MG63 (cell line): ENCODE data around the gene TRIM7. TPM values are rescaled to one million over a fixed set of nuclear protein-coding genes. Genes with fewer than 3 reads are reported as not detected.
"Not testable (repeated sequence)": the region's sequence is repeated elsewhere in the genome, so short reads cannot be mapped to it uniquely, and the experiment has no call there.

Experiments used
- DNase-seq: peaks from one replicate; pipeline ENCODE4 v3.0.0-alpha.2; 2020
- H3K27me3 ChIP-seq: fragments of 250-450 bp; sonication (Bioruptor Pico); 2 replicates; pipeline ENCODE4 v1.5.1; 2020; ENCODE audit warnings: mild to moderate bottlenecking, moderate library complexity
- H3K36me3 ChIP-seq: fragments of 250-450 bp; sonication (Bioruptor Pico); 2 replicates; pipeline ENCODE4 v1.5.1; 2020; ENCODE audit warnings: mild to moderate bottlenecking, moderate library complexity
- H3K4me3 ChIP-seq: fragments of 250-450 bp; sonication (Bioruptor Pico); 2 replicates; pipeline ENCODE4 v1.5.1; 2020; ENCODE audit warnings: mild to moderate bottlenecking, moderate library complexity
- H3K9me3 ChIP-seq: fragments of 250-450 bp; sonication (Bioruptor Pico); 2 replicates; pipeline ENCODE4 v1.5.1; 2020; ENCODE audit warnings: mild to moderate bottlenecking, moderate library complexity
- total RNA-seq: library from RNA; depleted of rRNA; stranded (reverse); fragments of >200 nt; shearing (Covaris generic); gene quantifications from 2 replicates; pipeline ENCODE4 v1.2.3, GENCODE V29; 2014; ENCODE audit warnings: low replicate concordance

The TRIM7 gene
- total RNA-seq, 1 experiment from 2014 or later = 22.6 TPM

GRCh38 chr5:181220178-181220515 lies 15.2 kb upstream of the TRIM7 start:
- DNase-seq = no peak
- H3K27me3 ChIP-seq = no peaks in the 10 kb centered on the region
- H3K36me3 ChIP-seq = peaks cover 7% of the 10 kb centered on the region
- H3K9me3 ChIP-seq = no peaks in the 10 kb centered on the region
- no peak overlapping the region for H3K4me3 ChIP-seq

GRCh38 chr5:181219262-181220177 lies 14.5 kb upstream of the TRIM7 start:
- H3K9me3 ChIP-seq = no peaks in the 10 kb centered on the region
- H3K4me3 ChIP-seq = peak overlapping the region; percentile 53
- no peaks in the 10 kb centered on the region for H3K27me3 ChIP-seq
- DNase-seq = no peak
- peaks cover 1% of the 10 kb centered on the region for H3K36me3 ChIP-seq

- Histone ChIP-seq H3K36me3 (no peaks in the 10 kb centered on the region), H3K27me3 (no peaks in the 10 kb centered on the region), H3K9me3 (no peaks in the 10 kb centered on the region), H3K4me3 (peak overlapping the region; percentile 53)
- DNase-seq = no peak
These were observed 13.8 kb upstream of the TRIM7 start for GRCh38 chr5:181218795-181219124.

- no peak for DNase-seq
- no peaks in the 10 kb centered on the region for H3K27me3 ChIP-seq
- H3K36me3 ChIP-seq = no peaks in the 10 kb centered on the region
- H3K9me3 ChIP-seq = no peaks in the 10 kb centered on the region
- peak overlapping the region; percentile 53 for H3K4me3 ChIP-seq
These were observed 12.7 kb upstream of the TRIM7 start for GRCh38 chr5:181217803-181218062.

- H3K4me3 ChIP-seq = peak overlapping the region; percentile 53
These were observed 12.3 kb upstream of the TRIM7 start for GRCh38 chr5:181217111-181217802.

GRCh38 chr5:181215997-181216989 lies 11.3 kb upstream of the TRIM7 start:
- Histone ChIP-seq H3K9me3 (no peaks in the 10 kb centered on the region), H3K4me3 (peak overlapping the region; percentile 53), H3K27me3 (no peaks in the 10 kb centered on the region), H3K36me3 (no peaks in the 10 kb centered on the region)
- DNase-seq = peak; percentile 74

More at GRCh38 chr5:181217111-181217802, 12.3 kb upstream of the TRIM7 start:
- Histone ChIP-seq H3K27me3 (no peaks in the 10 kb centered on the region), H3K36me3 (no peaks in the 10 kb centered on the region), H3K9me3 (no peaks in the 10 kb centered on the region)
- peak; percentile 84 for DNase-seq

GRCh38 chr5:181214249-181214648 lies 9.3 kb upstream of the TRIM7 start:
- not testable (repeated sequence) for H3K4me3 ChIP-seq, DNase-seq, H3K36me3 ChIP-seq, H3K27me3 ChIP-seq, H3K9me3 ChIP-seq

- Histone ChIP-seq H3K4me3 (no peak overlapping the region), H3K27me3 (no peaks in the 10 kb centered on the region), H3K9me3 (no peaks in the 10 kb centered on the region), H3K36me3 (no peaks in the 10 kb centered on the region)
- no peak for DNase-seq
These were observed 7.9 kb upstream of the TRIM7 start for GRCh38 chr5:181212934-181213333.

GRCh38 chr5:181212080-181212479 lies 7.1 kb upstream of the TRIM7 start:
- H3K4me3 ChIP-seq = no peak overlapping the region
- no peaks in the 10 kb centered on the region for H3K9me3 ChIP-seq
- no peaks in the 10 kb centered on the region for H3K36me3 ChIP-seq
- H3K27me3 ChIP-seq = no peaks in the 10 kb centered on the region
- no peak for DNase-seq

GRCh38 chr5:181211208-181211607 lies 6.2 kb upstream of the TRIM7 start:
- H3K9me3 ChIP-seq = no peaks in the 10 kb centered on the region
- H3K27me3 ChIP-seq = no peaks in the 10 kb centered on the region
- no peak overlapping the region for H3K4me3 ChIP-seq
- H3K36me3 ChIP-seq = no peaks in the 10 kb centered on the region
- DNase-seq = no peak

GRCh38 chr5:181210698-181211097 lies 5.7 kb upstream of the TRIM7 start:
- H3K36me3 ChIP-seq, H3K4me3 ChIP-seq, DNase-seq, H3K9me3 ChIP-seq, H3K27me3 ChIP-seq: not testable (repeated sequence)

GRCh38 chr5:181210148-181210547 lies 5.2 kb upstream of the TRIM7 start:
- H3K27me3 ChIP-seq, DNase-seq, H3K36me3 ChIP-seq, H3K4me3 ChIP-seq, H3K9me3 ChIP-seq: not testable (repeated sequence)

GRCh38 chr5:181209006-181209405 lies 4.0 kb upstream of the TRIM7 start:
- H3K4me3 ChIP-seq, H3K27me3 ChIP-seq, H3K36me3 ChIP-seq, DNase-seq, H3K9me3 ChIP-seq: not testable (repeated sequence)

GRCh38 chr5:181207960-181208253 lies 2.9 kb upstream of the TRIM7 start:
- no peaks in the 10 kb centered on the region for H3K27me3 ChIP-seq
- peak overlapping the region; percentile 61 for H3K4me3 ChIP-seq
- no peak for DNase-seq
- peaks cover 1% of the 10 kb centered on the region for H3K36me3 ChIP-seq
- H3K9me3 ChIP-seq = no peaks in the 10 kb centered on the region

GRCh38 chr5:181207214-181207959 lies 2.4 kb upstream of the TRIM7 start:
- DNase-seq = peak; percentile 90
- Histone ChIP-seq H3K27me3 (no peaks in the 10 kb centered on the region), H3K9me3 (no peaks in the 10 kb centered on the region), H3K36me3 (peaks cover 4% of the 10 kb centered on the region), H3K4me3 (peak overlapping the region; percentile 61)

- peaks cover 4% of the 10 kb centered on the region for H3K36me3 ChIP-seq
- H3K4me3 ChIP-seq = peak overlapping the region; percentile 75
- H3K9me3 ChIP-seq = no peaks in the 10 kb centered on the region
- DNase-seq = no peak
- no peaks in the 10 kb centered on the region for H3K27me3 ChIP-seq
These were observed 1.0 kb upstream of the TRIM7 start for GRCh38 chr5:181205761-181206649.
